Sigmoid colon (tissue), 4 donors: ENCODE results near the gene METTL14.

Experiments
- CTCF ChIP-seq, 4 experiments: fragments of 450-650 bp in 3 of 4; fragments of 200-600 bp in 1 of 4; IDR thresholded peaks; one replicate each; pipeline ENCODE4 v1.5.1; 2016 to 2019; ENCODE audit warnings: antibody characterized with exemption in 4 of 4, mild to moderate bottlenecking in 3 of 4, moderate library complexity in 2 of 4
- EP300 ChIP-seq, 4 donors: sonication (generic); formaldehyde crosslinking; IDR thresholded peaks; one replicate each; pipeline ENCODE4 v1.6.1; 2017; ENCODE audit warnings: antibody characterized with exemption in 4 of 4
- POLR2A ChIP-seq, 2 donors: fragments of 450-650 bp; IDR thresholded peaks; one replicate each; pipeline ENCODE4 v1.6.1; 2016; ENCODE audit warnings: antibody characterized with exemption in 2 of 2, mild to moderate bottlenecking in 2 of 2, moderate library complexity in 2 of 2
- POLR2AphosphoS5 ChIP-seq, 4 donors: sonication (generic); formaldehyde crosslinking; IDR thresholded peaks; one replicate each; pipeline ENCODE4 v1.6.1; 2017; ENCODE audit warnings: antibody characterized with exemption in 4 of 4

GRCh38 chr4:118755438-118756226, 70.4 kb downstream of the METTL14 start:
- TF ChIP-seq POLR2A (IDR thresholded peaks at IDR 0.05) (no peak), EP300 (IDR thresholded peaks at IDR 0.05) (no peak), CTCF (IDR thresholded peaks at IDR 0.05) (no peak), POLR2AphosphoS5 (IDR thresholded peaks at IDR 0.05) (no peak)
